ENCODE data around the gene ADIPOR2. TPM values are rescaled to one million over a fixed set of nuclear protein-coding genes. Genes with fewer than 3 reads are reported as not detected.

ADIPOR2 gene
- total and polyA plus RNA-seq, 10 of the 15 experiments (the other 5 are each of a cell fraction or from before 2014, with no cell fraction given): 8.6 to 65.0 (median 38.0) TPM

- Histone ChIP-seq H3K4me1 (ENCODE audit: control insufficient read depth, insufficient read depth, low read length) (no peaks in the 10 kb centered on the region), H3K9ac (ENCODE audit: control insufficient read depth, insufficient read depth, low read length) (no peak overlapping the region), H3K27me3 (replicated peaks in 1 of 2; ENCODE audit: control insufficient read depth in 2 of 2, insufficient read depth in 2 of 2, low read length in 1 of 2) (no peaks in the 10 kb centered on the region), H2AFZ (ENCODE audit: control insufficient read depth, low read depth, low read length) (no peak overlapping the region), H3K79me2 (ENCODE audit: control insufficient read depth, insufficient read depth, low read length) (peaks cover 1% of the 10 kb centered on the region), H3K4me2 (ENCODE audit: control insufficient read depth, insufficient read depth) (no peak overlapping the region), H3K4me3 (no peak overlapping the region), H3K36me3 (ENCODE audit: control insufficient read depth in 2 of 2, insufficient read depth in 2 of 2, low read length in 1 of 2) (peaks cover 0 to 22% of the 10 kb centered on the region in 2 experiments; a peak in 3 of 4 replicates), H3K9me3 (replicated peaks; ENCODE audit: control insufficient read depth, insufficient read depth, low read length) (no peaks in the 10 kb centered on the region), H4K20me1 (ENCODE audit: control insufficient read depth, insufficient read depth) (no peaks in the 10 kb centered on the region), H3K27ac (ENCODE audit: control insufficient read depth, insufficient read depth) (no peak overlapping the region)
- POLR2A ChIA-PET: no interaction called here
- ATAC-seq (no peak), DNase-seq (ENCODE audit: low read depth, low spot score) (no peak), FAIRE-seq (no peak)
- no peak for TF ChIP-seq CREM (IDR thresholded peaks at IDR 0.05; ENCODE audit: low read depth)
- no peak for TF ChIP-seq USF1 (IDR thresholded peaks at IDR 0.05; ENCODE audit: borderline replicate concordance, extremely low read length, insufficient read depth, low read depth, low read length)
- no peak for TF ChIP-seq HDAC6 (IDR thresholded peaks at IDR 0.05; ENCODE audit: unreplicated experiment)
- no peak for TF ChIP-seq MXI1 (IDR thresholded peaks at IDR 0.05; ENCODE audit: low read depth, low read length)
- no peak for TF ChIP-seq SUPT20H (IDR thresholded peaks at IDR 0.05; ENCODE audit: borderline replicate concordance, control insufficient read depth, low read depth, low read length)
- TF ChIP-seq NBN (IDR thresholded peaks at IDR 0.05): no peak
- no peak for TF ChIP-seq USF2 (IDR thresholded peaks at IDR 0.05; ENCODE audit: borderline replicate concordance, low read depth, low read length)
- TF ChIP-seq E4F1 (IDR thresholded peaks at IDR 0.05; ENCODE audit: borderline replicate concordance, partially characterized antibody): no peak
- TF ChIP-seq HCFC1 (IDR thresholded peaks at IDR 0.05; ENCODE audit: low read length): no peak
- no peak for TF ChIP-seq CHD2 (IDR thresholded peaks at IDR 0.05; ENCODE audit: borderline replicate concordance, low read depth, low read length)
- no peak for TF ChIP-seq CBX3 (IDR thresholded peaks at IDR 0.05; ENCODE audit: borderline replicate concordance, low read depth)
- in situ Hi-C loops (cut with MboI) (no loop called here), intact Hi-C loops (cut with micrococcal nuclease; ENCODE audit: unreplicated experiment) (no loop called here)
- BruUV-seq (replicated peaks): no TSS peak
- SMC1A ChIA-PET (ENCODE audit: uncharacterized antibody, unreplicated experiment): interaction anchor here (0.7 kb wide), 1 partner anchor 88 kb away, joined by 6 read pairs; no protein-coding TSS in a partner anchor
- CTCF ChIA-PET: no interaction called here
- WGBS (ENCODE audit: insufficient coverage, insufficient replicate concordance, low lambda C conversion rate, missing lambda C conversion rate): 70% methylated on average over 4 of the region's 4 CpGs
- RAD21 ChIA-PET (ENCODE audit: unreplicated experiment): no interaction called here
These were observed 68.0 kb downstream of the ADIPOR2 start for GRCh38 chr12:1758887-1759286.

Data from GM12878 (cell line).